KMS-11 (cell line): ENCODE data around the gene POLDIP2.
A peak's percentile ranks its signal among the peaks of the same experiment; 100 is the strongest.

Source experiments
- H2AFZ ChIP-seq: fragments of 200-600 bp; sonication (generic); 2 replicates; pipeline ENCODE4 v1.6.1; 2016; ENCODE audit warnings: antibody characterized with exemption, mixed run types, low read depth
- H3K27ac ChIP-seq: fragments of 200-600 bp; sonication (generic); 2 replicates; pipeline ENCODE4 v1.6.1; 2016; ENCODE audit warnings: mild to moderate bottlenecking, mixed run types
- H3K27me3 ChIP-seq: fragments of 200-600 bp; sonication (generic); 2 replicates; pipeline ENCODE4 v1.6.1; 2017; ENCODE audit warnings: mild to moderate bottlenecking, low read depth, mixed run types, moderate library complexity; ENCODE audit not compliant: insufficient read depth
- H3K36me3 ChIP-seq: fragments of 200-600 bp; sonication (generic); 2 replicates; pipeline ENCODE4 v1.6.1; 2017; ENCODE audit warnings: mild to moderate bottlenecking, mixed run types; ENCODE audit not compliant: insufficient read depth
- H3K4me1 ChIP-seq: fragments of 200-600 bp; sonication (generic); 2 replicates; pipeline ENCODE4 v1.6.1; 2016; ENCODE audit warnings: mild to moderate bottlenecking, low read depth, mixed run types; ENCODE audit not compliant: poor library complexity, severe bottlenecking
- H3K4me2 ChIP-seq: fragments of 200-600 bp; sonication (generic); 2 replicates; pipeline ENCODE4 v1.7.0; 2016; ENCODE audit warnings: mild to moderate bottlenecking, mixed run types
- H3K4me3 ChIP-seq: fragments of 200-600 bp; sonication (generic); IDR thresholded peaks from 2 replicates; pipeline ENCODE4 v1.6.1; 2017; ENCODE audit warnings: low read depth, low read length, mixed read lengths; ENCODE audit not compliant: insufficient read depth
- H3K79me2 ChIP-seq: fragments of 200-600 bp; sonication (generic); 2 replicates; pipeline ENCODE4 v1.6.1; 2016; ENCODE audit warnings: low read depth, mixed run types; ENCODE audit not compliant: insufficient read depth
- H3K9ac ChIP-seq: fragments of 200-600 bp; sonication (generic); 2 replicates; pipeline ENCODE4 v1.6.1; 2016; ENCODE audit warnings: mild to moderate bottlenecking, mixed run types
- H4K20me1 ChIP-seq: fragments of 200-600 bp; sonication (generic); 2 replicates; pipeline ENCODE4 v1.6.1; 2016; ENCODE audit warnings: mild to moderate bottlenecking, mixed run types; ENCODE audit not compliant: insufficient read depth
- CTCF ChIP-seq: fragments of 200-600 bp; sonication (generic); conservative IDR thresholded peaks from 2 replicates; pipeline ENCODE4 v1.6.1; 2017; ENCODE audit warnings: low read depth, mild to moderate bottlenecking, antibody characterized with exemption, low read length, moderate library complexity, mixed read lengths

The POLDIP2 gene

GRCh38 chr17:28367641-28368305 lies 10.4 kb upstream of the POLDIP2 start:
- H3K4me2 ChIP-seq, result no peak overlapping the region
- no peaks in the 10 kb centered on the region for H3K79me2 ChIP-seq
- H3K4me1 ChIP-seq, result peaks cover 8% of the 10 kb centered on the region
- TF ChIP-seq CTCF, result no peak
- H3K36me3 ChIP-seq, result no peaks in the 10 kb centered on the region
- H3K27me3 ChIP-seq, result no peaks in the 10 kb centered on the region
- H3K4me3 ChIP-seq, result no peak overlapping the region
- no peak overlapping the region for H3K9ac ChIP-seq
- H3K27ac ChIP-seq, result no peak overlapping the region
- no peaks in the 10 kb centered on the region for H4K20me1 ChIP-seq
- no peak overlapping the region for H2AFZ ChIP-seq

GRCh38 chr17:28366605-28367004 lies 9.3 kb upstream of the POLDIP2 start:
- no peaks in the 10 kb centered on the region for H3K27me3 ChIP-seq
- H4K20me1 ChIP-seq, result no peaks in the 10 kb centered on the region
- TF ChIP-seq CTCF, result peak; percentile 43; the same call in 1 of the 2 replicates
- no peak overlapping the region for H3K9ac ChIP-seq
- no peaks in the 10 kb centered on the region for H3K36me3 ChIP-seq
- H3K4me3 ChIP-seq, result no peak overlapping the region
- H3K79me2 ChIP-seq, result no peaks in the 10 kb centered on the region
- no peak overlapping the region for H3K27ac ChIP-seq
- H3K4me2 ChIP-seq, result no peak overlapping the region
- H3K4me1 ChIP-seq, result peaks cover 5% of the 10 kb centered on the region
- no peak overlapping the region for H2AFZ ChIP-seq

GRCh38 chr17:28365487-28365886 lies 8.2 kb upstream of the POLDIP2 start:
- Histone ChIP-seq H2AFZ (no peak overlapping the region), H3K4me3 (no peak overlapping the region), H3K36me3 (no peaks in the 10 kb centered on the region), H3K4me1 (no peaks in the 10 kb centered on the region), H3K27ac (no peak overlapping the region), H3K9ac (no peak overlapping the region), H3K79me2 (no peaks in the 10 kb centered on the region), H3K4me2 (no peak overlapping the region), H4K20me1 (no peaks in the 10 kb centered on the region), H3K27me3 (no peaks in the 10 kb centered on the region)
- TF ChIP-seq CTCF, result no peak

GRCh38 chr17:28364665-28365363 lies 7.5 kb upstream of the POLDIP2 start, which contains the start of gene SEBOX:
Gene SEBOX, minus strand, starts transcription at chr17:28365199. Its CDS starts 48 bp downstream, at chr17:28365151.
- H3K27ac ChIP-seq, result no peak within 1 kb of the TSS
- H3K4me1 ChIP-seq, result no peaks in the 10 kb centered on the region
- no peak within 1 kb of the TSS for H2AFZ ChIP-seq
- no peak for TF ChIP-seq CTCF
- H3K9ac ChIP-seq, result no peak within 1 kb of the TSS
- H3K36me3 ChIP-seq, result no peaks in the 10 kb centered on the region
- no peaks in the 10 kb centered on the region for H4K20me1 ChIP-seq
- no peaks in the 10 kb centered on the region for H3K27me3 ChIP-seq
- H3K4me2 ChIP-seq, result no peak within 1 kb of the TSS
- H3K4me3 ChIP-seq, result no peak within 1 kb of the TSS
- H3K79me2 ChIP-seq, result no peaks in the 10 kb centered on the region
